Type B pancreatic cell (in vitro differentiated cells): ENCODE data around the gene CRY2. TPM values are rescaled to one million over a fixed set of nuclear protein-coding genes. Genes with fewer than 3 reads are reported as not detected.

ENCODE experiments used
- DNase-seq: peaks from one replicate; pipeline ENCODE4 v3.0.0; 2021; ENCODE audit warnings: mixed read lengths; ENCODE audit not compliant: unreplicated experiment; ENCODE audit errors: extremely low spot score
- H3K27ac Mint-ChIP-seq: 2 replicates; pipeline ENCODE4 v1.8.0; 2021; ENCODE audit warnings: mild to moderate bottlenecking, mixed read lengths
- H3K27me3 Mint-ChIP-seq: 2 replicates; pipeline ENCODE4 v1.8.0; 2021; ENCODE audit warnings: mixed read lengths
- H3K36me3 Mint-ChIP-seq: 2 replicates; pipeline ENCODE4 v1.8.0; 2021; ENCODE audit warnings: mixed read lengths
- H3K4me1 Mint-ChIP-seq: one replicate; pipeline ENCODE4 v1.8.0; 2021; ENCODE audit warnings: mixed read lengths; ENCODE audit not compliant: unreplicated experiment
- H3K4me3 Mint-ChIP-seq: 2 replicates; pipeline ENCODE4 v1.8.0; 2021; ENCODE audit warnings: mild to moderate bottlenecking, mixed read lengths
- H3K9me3 Mint-ChIP-seq: 2 replicates; pipeline ENCODE4 v1.8.0; 2021; ENCODE audit warnings: mixed read lengths
- total RNA-seq: library from RNA; stranded (reverse); gene quantifications from 2 replicates; pipeline ENCODE4 v1.2.1, GENCODE V29; 2021; ENCODE audit warnings: low replicate concordance
- TF ChIP-seq, protein P1 (sequence below): fragments of 200-600 bp; sonication (generic); conservative IDR thresholded peaks from 2 replicates; pipeline ENCODE4 v1.5.0; 2021; ENCODE audit warnings: antibody characterized with exemption, mild to moderate bottlenecking

CRY2 gene
- total RNA-seq, 1 donor from 2014 or later, result 27.7 TPM

DNA sequence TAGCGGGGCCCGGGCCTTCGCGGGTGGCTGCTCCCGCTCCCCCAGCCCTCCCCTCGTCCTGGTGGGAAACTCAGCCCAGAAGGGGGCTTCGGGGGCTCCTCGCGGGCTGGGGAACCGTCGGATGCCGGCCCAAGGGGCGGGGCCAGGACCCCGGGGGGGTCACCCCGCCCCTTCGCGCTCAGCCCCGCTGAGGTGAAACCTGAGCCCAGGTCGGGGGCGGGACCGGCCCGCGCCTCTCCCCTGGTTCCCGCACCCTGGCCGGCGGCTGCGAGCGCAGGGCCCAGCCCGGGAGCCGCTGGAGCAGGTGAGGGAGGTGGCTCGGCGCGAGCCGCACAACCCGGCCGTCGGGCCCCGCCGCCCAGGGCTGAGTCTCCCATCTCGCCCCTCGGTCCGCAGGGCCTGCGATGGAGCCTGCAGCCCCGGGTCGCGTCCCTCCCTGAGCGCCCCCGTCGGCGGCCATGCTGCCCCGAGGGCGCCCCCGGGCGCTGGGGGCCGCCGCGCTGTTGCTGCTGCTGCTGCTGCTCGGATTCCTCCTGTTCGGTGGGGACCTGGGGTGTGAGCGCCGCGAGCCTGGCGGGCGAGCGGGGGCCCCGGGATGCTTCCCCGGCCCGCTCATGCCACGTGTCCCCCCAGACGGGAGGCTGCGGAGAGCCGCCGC, 75.3 kb downstream of the CRY2 start, which contains the start of gene LARGE2:
Gene LARGE2 (plus strand): TSS at position 232 of the 658 bp plus-strand sequence. CDS start 227 bp downstream, at position 459.
- peaks cover 34% of the 10 kb centered on the region for H3K27me3 Mint-ChIP-seq
- TF ChIP-seq, protein P1, sequence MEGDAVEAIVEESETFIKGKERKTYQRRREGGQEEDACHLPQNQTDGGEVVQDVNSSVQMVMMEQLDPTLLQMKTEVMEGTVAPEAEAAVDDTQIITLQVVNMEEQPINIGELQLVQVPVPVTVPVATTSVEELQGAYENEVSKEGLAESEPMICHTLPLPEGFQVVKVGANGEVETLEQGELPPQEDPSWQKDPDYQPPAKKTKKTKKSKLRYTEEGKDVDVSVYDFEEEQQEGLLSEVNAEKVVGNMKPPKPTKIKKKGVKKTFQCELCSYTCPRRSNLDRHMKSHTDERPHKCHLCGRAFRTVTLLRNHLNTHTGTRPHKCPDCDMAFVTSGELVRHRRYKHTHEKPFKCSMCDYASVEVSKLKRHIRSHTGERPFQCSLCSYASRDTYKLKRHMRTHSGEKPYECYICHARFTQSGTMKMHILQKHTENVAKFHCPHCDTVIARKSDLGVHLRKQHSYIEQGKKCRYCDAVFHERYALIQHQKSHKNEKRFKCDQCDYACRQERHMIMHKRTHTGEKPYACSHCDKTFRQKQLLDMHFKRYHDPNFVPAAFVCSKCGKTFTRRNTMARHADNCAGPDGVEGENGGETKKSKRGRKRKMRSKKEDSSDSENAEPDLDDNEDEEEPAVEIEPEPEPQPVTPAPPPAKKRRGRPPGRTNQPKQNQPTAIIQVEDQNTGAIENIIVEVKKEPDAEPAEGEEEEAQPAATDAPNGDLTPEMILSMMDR, result no peak
- peaks cover 11% of the 10 kb centered on the region for H3K4me1 Mint-ChIP-seq
- DNase-seq, result no peak
- H3K36me3 Mint-ChIP-seq, result no peaks in the 10 kb centered on the region
- H3K4me3 Mint-ChIP-seq, result peak within 1 kb of the TSS; percentile 87
- H3K9me3 Mint-ChIP-seq, result no peaks in the 10 kb centered on the region
- peak within 1 kb of the TSS; percentile 90 for H3K27ac Mint-ChIP-seq

DNA sequence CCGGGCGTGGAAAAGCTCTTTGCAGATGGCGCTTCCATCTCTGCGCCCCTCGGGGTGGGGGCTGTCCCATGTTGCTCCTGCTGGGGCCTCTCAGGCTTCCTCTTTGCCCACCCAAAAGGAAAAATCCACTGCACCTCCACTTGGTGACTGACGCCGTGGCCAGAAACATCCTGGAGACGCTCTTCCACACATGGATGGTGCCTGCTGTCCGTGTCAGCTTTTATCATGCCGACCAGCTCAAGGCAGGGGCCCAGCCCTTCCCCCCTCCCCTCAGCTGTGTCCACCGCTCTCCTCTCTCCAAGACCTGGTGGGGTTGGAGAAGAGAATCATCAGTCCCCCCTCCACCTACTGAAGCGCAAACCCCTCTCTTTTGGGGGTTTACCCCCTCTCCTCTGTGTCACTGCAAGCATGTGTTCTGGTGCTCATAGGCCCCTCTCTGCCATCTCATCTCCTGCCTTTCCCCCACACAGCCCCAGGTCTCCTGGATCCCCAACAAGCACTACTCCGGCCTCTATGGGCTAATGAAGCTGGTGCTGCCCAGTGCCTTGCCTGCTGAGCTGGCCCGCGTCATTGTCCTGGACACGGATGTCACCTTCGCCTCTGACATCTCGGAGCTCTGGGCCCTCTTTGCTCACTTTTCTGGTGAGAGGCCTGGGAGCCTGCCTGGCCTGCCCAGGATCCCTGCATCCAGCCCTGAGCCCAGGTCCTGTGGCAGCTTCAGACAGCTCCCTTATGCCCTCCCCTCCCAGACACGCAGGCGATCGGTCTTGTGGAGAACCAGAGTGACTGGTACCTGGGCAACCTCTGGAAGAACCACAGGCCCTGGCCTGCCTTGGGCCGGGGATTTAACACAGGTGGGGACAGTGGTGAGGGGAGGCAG, 77.0 kb downstream of the CRY2 start:
- H3K9me3 Mint-ChIP-seq, result no peaks in the 10 kb centered on the region
- peak overlapping the region; percentile 73 for H3K27ac Mint-ChIP-seq
- H3K4me3 Mint-ChIP-seq, result peak overlapping the region; percentile 82
- H3K4me1 Mint-ChIP-seq, result peaks cover 11% of the 10 kb centered on the region
- DNase-seq, result no peak
- peaks cover 34% of the 10 kb centered on the region for H3K27me3 Mint-ChIP-seq
- TF ChIP-seq, protein P1, result no peak
- H3K36me3 Mint-ChIP-seq, result no peaks in the 10 kb centered on the region

DNA sequence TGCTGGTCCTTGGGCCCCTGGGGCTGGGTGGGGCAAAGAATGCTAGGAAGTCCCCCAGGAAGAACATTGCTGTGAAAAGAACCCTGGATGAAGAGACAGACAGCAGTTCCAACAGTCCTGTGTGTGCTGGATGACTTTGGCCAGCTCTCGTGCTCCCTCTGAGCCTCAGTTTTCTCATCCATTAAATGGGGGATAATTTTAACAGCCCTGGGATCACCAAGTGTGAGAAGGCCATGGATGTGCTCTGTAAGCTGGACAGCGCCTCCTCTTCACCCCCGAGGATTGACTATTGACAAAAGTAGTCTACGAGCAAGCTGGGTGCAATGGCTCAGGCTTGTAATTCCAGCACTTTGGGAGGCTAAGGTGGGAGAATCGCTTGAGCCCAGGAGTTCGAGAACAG, 77.7 kb downstream of the CRY2 start:
- no peak for DNase-seq
- TF ChIP-seq, protein P1, result no peak
- Mint-ChIP-seq H3K4me1 (peaks cover 13% of the 10 kb centered on the region), H3K27me3 (peaks cover 34% of the 10 kb centered on the region), H3K9me3 (no peaks in the 10 kb centered on the region), H3K27ac (no peak overlapping the region), H3K4me3 (no peak overlapping the region), H3K36me3 (peaks cover 2% of the 10 kb centered on the region)

DNA sequence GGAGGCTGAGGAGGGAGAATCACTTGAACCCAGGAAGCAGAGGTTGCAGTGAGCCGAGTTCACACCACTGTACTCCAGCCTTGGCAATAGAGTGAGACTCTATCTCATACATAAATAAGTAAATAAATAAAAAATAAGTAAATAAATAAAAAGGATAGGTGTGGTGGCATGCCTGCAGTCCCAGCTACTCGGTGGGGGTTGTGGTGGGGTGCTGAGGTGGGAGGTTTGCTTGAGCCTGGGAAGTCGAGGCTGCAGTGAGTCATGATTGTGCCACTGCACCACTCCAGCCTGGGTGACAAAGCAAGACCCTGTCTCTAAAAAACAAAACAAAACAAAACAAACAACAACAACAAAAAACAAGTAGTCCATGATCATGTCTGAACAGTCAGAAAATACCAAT, 78.3 kb downstream of the CRY2 start:
- Mint-ChIP-seq H3K27me3 (peaks cover 33% of the 10 kb centered on the region), H3K4me3 (no peak overlapping the region), H3K4me1 (peaks cover 17% of the 10 kb centered on the region), H3K27ac (peak overlapping the region; percentile 58), H3K36me3 (peaks cover 4% of the 10 kb centered on the region), H3K9me3 (no peaks in the 10 kb centered on the region)
- no peak for DNase-seq
- TF ChIP-seq, protein P1, result no peak

DNA sequence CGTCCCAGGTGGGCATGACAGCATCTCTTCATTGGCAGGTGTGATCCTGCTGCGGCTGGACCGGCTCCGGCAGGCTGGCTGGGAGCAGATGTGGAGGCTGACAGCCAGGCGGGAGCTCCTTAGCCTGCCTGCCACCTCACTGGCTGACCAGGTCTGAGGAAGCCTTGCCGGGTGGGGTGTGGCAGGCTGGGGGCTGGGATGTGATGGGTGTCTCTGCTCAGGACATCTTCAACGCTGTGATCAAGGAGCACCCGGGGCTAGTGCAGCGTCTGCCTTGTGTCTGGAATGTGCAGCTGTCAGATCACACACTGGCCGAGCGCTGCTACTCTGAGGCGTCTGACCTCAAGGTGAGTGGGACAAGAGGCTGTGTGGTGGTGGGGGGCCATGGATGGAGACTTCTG, 78.7 kb downstream of the CRY2 start:
- peaks cover 4% of the 10 kb centered on the region for H3K36me3 Mint-ChIP-seq
- DNase-seq, result peak; percentile 68
- TF ChIP-seq, protein P1, result no peak
- peak overlapping the region; percentile 58 for H3K27ac Mint-ChIP-seq
- H3K4me3 Mint-ChIP-seq, result peak overlapping the region; percentile 20
- peaks cover 28% of the 10 kb centered on the region for H3K27me3 Mint-ChIP-seq
- H3K9me3 Mint-ChIP-seq, result no peaks in the 10 kb centered on the region
- H3K4me1 Mint-ChIP-seq, result peaks cover 17% of the 10 kb centered on the region
